H1 (cell line): Measurements from ENCODE around the gene PRELID1. TPM values are rescaled to one million over a fixed set of nuclear protein-coding genes. Genes with fewer than 3 reads are reported as not detected.

Experiments
- CBX8 ChIP-seq: fragments of 300-800, 300-1000 bp; sonication (generic); IDR thresholded peaks from 2 replicates; pipeline ENCODE4 v1.7.1; 2016; ENCODE audit warnings: low read depth, low read length, borderline replicate concordance
- FOSL1 ChIP-seq: IDR thresholded peaks from 2 replicates; pipeline ENCODE4 v1.6.1; 2011; ENCODE audit warnings: mild to moderate bottlenecking, low read depth, low read length, moderate library complexity; ENCODE audit not compliant: insufficient read depth
- YY1 ChIP-seq: IDR thresholded peaks from 2 replicates; pipeline ENCODE4 v1.6.1; 2011; ENCODE audit warnings: low read depth, mild to moderate bottlenecking, low read length
- polyA plus RNA-seq, 7 experiments: library from polyadenylated mRNA; depleted of rRNA in 3 of 7; stranded (reverse) in 5 of 7; unstranded in 2 of 7; fragments of >200 nt in 5 of 7; fragments of 200-250 nt in 2 of 7; gene quantifications; 1 replicate in 5 of 7; 2 replicates in 1 of 7; 4 replicates in 1 of 7; pipeline versions ENCODE4 v1.2.1 to v1.2.3, GENCODE V29; 2011 to 2013; ENCODE audit warnings: missing spikeins in 2 of 7, mixed read lengths in 2 of 7
- total RNA-seq: library from RNA; stranded (reverse); fragmentation: NEBNext Ultra II Directional; extraction: Animal tissue kit (Norgen Biotek cat#: 25700); gene quantifications from 2 replicates; pipeline ENCODE4 v1.2.1, GENCODE V29; 2021

PRELID1 gene
- total and polyA plus RNA-seq, 2 of the 8 experiments (the other 6 are each of a cell fraction or from before 2014, with no cell fraction given): 272 to 428 TPM

DNA sequence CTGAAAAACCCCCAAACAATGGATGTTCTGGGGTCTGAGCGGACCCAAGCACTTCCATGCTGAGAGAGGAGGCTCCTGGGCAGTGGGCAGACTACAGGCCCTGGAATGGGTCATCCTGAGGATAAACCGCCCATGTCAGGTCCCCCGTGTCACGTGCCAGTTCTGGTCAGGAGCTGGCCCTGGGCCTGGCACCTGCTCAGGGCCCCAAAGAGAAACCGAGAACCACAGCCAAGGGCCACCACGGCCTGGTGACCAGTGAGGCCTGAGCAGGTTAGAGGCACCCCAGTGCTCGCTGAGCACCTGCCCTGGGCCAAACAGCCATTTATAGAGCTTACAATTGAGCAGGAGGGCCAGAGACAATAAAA is 32.1 kb downstream of the PRELID1 start (continued):
- TF ChIP-seq FOSL1 (no peak), CBX8 (no peak), YY1 (no peak)
